SW480 (cell line): ENCODE results near the gene HRH3.

Experiments used
- DNase-seq: peaks from one replicate; pipeline ENCODE4 v3.0.0-alpha.2; 2016; ENCODE audit warnings: low spot score

Gene HRH3

DNA sequence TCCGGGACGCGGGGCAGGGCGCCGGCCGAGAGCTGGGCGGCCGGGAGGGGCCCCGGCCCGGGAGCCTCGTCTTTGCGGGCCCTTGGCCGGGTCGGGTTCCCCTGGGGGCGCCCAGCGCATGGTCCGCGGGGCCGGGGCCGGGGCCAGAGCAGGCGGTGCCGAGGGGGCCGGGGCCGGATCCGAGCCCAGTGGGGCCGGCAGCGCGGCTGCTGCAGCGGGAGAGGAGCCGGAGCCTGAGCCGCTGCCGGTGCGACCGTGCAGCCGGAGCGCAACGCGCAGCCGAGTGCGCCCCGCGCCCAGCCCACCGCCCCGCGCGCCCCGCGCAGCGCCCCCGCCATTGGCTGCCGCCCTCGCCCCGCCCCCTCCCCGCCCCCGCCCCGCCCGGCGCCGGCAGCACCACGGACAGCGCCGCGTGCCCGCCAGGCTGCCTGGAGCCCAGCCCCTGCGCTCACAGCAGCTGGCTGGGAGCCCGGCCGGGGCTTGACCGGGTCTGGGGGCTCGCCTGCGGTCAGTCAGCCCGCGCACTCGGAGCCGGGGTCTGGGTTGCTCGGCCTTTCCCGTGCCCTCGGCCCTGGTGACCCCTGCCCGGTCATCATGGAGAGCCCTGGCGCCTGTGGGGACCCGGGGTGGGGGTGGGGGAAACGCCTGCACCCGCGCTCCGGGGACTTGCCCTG, at the start of gene HRH3:
HRH3 (minus strand) TSS at position 287 of the 674 bp plus-strand sequence. CDS start 308 bp downstream, outside the sequence.
- no peak for DNase-seq

- no peak for DNase-seq
These were observed 49.8 kb upstream of the HRH3 start for GRCh38 chr20:62269871-62270270.

DNA sequence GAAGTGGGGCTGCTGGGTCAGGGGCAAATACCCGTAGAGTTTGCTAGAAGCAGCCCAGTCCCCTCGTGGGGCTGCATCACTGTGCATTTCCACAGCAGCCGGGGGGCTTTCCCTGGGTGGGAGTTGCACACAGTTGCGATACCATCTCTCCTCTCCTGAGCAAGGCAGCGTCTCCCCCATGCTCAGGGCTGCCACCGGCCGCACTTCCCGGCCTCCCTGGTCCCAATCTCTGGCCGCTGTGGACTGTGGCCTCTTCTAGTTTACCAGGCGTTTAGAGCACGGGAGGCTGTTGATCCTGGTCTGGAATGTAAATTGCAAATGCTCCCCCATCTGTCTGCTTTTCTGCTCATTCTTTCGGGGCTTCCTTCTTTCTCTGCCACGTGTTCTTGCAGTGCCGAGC, 49.3 kb upstream of the HRH3 start:
- DNase-seq: no peak

DNA sequence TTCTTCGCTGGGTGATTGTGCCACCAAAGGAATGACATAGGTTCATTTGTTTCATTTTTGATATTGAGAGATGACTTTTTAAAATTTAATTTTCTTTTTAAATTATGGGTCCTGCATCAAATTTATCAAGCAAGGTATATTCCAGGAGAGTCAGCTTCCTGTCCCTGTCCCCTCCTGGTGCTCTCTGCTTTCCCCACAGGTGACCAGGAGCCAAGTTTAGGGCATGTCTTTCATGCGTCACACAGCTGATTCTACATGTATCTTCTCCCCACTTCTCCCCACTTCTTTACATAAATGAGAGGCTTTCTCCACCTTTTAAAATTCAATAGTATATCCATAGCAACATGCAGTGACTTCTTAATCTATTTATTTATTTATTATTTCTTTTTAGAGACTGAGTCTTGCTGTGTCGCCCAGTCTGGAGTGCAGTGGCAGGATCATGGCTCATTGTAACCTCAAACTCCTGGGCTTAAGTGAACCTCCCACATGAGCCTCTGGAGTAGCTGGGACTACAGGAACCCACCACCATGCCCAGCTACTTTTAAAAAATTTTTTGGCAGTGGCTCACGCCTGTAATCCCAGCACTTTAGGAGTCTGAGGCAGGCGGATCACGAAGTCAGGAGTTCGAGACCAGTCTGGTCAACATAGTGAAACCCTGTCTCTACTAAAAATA, 48.3 kb upstream of the HRH3 start:
- DNase-seq: no peak

GRCh38 chr20:62267543-62267942, 47.5 kb upstream of the HRH3 start:
- no peak for DNase-seq

- no peak for DNase-seq
These were observed 46.8 kb upstream of the HRH3 start for GRCh38 chr20:62266851-62267250.

DNA sequence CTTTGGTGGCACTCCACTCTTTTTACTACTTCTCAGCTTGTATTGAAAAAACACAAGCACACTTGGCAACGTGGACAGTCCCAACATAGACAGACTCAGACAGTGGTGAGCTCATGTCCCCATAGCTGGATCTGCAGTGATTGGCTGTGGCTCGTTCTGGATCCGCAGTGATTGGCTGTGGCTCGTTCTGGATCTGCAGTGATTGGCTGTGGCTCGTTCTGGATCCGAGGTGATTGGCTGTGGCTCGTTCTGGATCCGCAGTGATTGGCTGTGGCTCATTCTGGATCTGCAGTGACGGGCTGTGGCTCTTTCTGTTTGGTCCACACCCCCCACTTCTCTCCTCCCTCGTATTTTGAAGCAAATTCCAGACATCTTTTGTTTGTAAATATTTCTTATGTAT, 46.3 kb upstream of the HRH3 start:
- DNase-seq: peak; percentile 14

DNA sequence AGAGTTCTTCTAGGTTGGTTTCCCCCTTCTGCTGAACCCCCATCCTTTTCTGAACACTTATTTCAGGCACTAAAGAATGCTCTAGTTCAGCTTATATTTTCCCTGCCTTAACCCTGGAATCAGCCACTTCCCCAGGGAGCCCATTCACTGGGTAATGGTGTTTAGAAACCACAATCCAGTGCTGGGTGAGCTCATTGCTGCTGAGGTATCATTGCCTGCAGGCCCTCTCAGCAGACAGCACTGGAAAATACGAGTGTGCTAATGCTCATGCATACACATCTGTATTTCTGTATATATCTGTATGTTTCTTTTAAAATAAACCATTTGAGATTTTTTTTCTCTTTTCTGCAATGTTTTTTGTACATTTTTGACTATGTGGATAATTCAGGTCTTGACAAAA, 45.3 kb upstream of the HRH3 start:
- DNase-seq: no peak

DNA sequence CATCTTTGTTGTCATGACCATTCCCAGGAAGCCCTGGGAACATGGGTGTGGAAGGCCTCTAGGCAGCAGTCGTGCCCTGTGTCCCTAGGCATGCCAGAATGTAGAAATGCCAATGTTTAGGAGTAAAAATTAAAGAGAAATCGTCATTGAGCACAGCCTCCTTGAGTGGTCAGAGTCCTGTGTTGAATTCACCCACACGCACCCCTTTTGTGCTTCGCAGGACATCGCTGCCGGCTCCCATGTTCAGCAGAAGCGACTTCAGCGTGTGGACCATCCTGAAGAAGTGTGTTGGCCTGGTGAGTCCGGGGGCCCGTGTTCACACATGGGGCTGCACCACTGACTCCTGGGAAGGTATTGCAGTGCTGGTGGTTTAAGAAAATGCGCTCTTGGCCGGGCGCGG, 43.3 kb upstream of the HRH3 start:
- no peak for DNase-seq

GRCh38 chr20:62262064-62262463, 42.0 kb upstream of the HRH3 start:
- no peak for DNase-seq

- DNase-seq: no peak
These were observed 39.2 kb upstream of the HRH3 start for GRCh38 chr20:62259294-62259565.

DNA sequence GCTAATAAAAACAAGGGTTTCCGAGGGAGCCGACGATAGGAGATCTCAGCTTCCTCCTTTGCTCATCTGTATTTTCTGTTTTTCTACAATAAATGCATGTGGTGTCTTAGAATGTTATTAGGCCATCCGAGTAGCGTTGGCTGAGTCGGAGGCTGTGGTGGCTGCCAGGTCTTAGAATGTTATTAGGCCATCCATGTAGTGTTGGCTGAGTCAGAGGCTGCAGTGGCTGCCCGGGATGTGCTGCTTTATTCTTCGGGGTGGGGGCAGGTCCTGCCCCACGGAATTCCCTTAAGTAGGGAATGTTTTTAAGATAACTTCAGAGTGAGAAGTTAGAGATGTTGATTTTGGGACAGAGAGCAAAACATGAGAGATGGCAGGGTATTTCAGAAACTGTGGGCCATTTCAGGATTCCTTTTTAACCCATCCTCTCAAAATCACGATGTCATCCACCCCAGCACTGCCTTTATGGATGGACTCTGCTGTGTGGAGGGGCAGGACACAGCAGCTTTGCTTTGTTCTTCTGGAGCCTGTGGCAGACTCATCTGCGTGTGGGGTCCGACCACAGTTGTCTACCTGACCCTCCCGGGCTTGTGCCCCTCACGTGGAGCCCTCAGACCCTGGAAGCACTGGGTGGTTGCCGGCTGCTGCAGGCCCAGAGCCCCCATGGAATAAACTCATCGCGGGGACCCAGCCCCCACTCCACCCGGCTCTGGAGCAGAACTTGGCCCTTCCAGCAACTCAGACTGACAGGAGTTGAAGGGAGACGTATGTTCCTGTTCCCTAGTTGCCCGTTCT, 38.6 kb upstream of the HRH3 start:
- DNase-seq: no peak

DNA sequence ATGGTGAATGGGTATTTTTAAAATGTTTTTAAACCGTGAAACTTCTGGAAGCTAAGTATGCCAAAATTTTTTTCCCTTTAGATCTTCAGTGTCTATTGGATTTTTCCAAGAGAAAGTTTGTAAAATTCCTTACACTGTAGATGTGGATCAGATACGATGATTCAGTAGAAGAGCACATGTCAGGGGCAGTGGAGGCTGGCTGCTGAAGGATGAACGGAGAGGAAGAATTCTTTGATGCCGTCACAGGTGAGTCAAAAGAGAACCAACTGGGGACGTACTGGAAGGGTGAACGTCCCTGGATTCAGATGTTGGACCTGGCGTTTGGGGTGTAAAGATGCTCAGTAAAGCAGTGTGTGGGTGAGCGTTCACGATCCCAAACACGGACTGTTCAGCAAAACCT, 35.9 kb upstream of the HRH3 start:
- no peak for DNase-seq

- DNase-seq: peak; percentile 21
These were observed 34.1 kb upstream of the HRH3 start for GRCh38 chr20:62254021-62254724.

GRCh38 chr20:62253398-62253797, 33.3 kb upstream of the HRH3 start:
- DNase-seq: no peak

GRCh38 chr20:62252342-62252966, 32.4 kb upstream of the HRH3 start:
- peak; percentile 21 for DNase-seq

DNA sequence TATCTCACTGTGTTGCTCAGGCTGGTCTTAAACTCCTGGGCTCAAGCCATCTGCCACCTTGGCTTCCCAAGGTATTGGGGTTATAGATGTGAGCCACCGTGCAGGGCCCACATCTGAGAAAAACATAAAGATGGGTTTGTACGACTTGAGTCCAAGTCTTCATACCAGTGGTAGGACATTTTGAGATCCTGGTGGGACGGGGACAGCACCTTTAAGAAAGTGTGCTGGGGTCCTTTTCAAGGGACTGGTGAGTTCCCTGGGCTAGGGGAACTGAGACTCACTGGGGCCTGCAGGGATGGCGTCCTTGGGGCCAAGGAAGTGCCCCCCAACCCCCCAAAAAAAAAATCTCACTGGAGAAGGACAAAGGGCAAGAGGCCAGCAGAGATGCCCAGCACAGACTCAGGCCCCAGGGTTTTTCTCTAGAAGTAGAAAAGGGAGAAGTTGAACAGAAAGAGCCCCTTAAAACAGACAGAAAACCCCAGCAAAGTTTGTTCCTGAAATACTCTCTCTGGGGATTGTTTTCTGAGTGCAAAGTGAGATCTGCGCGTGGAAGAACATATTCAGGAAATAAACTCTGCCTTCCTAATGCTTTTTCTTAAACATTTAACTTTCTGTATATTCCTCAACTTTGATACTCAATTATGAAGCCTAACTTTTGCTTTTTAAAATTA, 28.9 kb upstream of the HRH3 start:
- DNase-seq: no peak

DNA sequence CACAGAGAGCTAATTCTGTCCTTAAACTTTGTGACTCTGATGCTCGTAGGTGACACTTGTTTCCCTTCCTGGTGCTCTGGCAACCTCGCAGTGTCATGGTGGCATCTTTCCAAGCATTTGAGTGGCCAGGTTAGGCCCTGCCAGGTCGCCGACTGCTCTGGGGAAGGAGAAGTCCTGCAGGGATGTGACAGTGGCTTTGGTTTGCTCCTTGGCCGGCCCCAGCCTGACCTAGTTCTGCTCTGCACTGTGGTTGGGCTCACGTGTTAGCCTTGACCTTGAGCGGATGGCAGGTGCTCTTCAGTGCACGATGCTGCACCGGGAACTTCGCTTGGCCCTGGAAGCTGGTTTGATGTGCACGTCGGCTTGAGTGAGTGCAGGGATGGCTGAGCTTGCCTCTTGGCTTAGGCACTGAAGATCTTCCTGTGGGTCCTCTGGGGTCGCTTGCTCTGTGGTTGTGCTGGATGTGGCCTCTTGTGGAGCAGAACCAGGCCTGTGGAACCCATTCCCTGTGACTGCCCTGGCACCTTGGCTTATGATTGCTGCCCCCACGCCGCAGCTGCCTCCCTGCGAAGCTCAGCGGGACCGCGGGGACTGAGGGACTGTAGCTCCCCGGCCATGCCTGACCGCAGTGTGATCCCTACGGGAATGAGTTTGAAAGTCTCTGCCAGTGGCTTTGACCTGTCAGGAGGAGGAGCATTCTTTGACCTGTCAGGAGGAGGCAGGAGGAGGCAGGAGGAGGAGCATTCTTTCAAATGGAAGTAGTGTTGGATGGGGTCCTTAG, 27.0 kb upstream of the HRH3 start:
- DNase-seq: no peak

GRCh38 chr20:62246431-62246830, 26.4 kb upstream of the HRH3 start:
- no peak for DNase-seq

DNA sequence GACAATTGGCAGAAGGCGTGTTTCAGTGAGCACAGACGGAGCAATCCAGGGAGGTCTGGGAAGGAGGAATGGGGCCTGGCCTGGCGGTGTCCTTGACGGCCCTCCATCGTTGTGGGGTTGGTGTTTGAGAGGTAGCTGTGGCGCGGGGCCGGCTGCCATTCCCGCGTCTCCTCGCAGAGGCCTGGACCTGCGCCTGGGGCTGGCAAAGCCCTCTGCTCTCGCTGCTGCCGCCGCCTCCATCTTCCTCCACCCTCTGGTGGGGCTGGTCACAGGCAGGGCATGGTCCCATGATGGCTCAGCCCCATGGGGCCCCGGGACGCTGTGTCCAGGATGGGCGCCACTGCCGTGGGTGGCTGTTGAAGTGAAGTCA, 25.8 kb upstream of the HRH3 start:
- no peak for DNase-seq

- DNase-seq: no peak
These were observed 24.6 kb upstream of the HRH3 start for GRCh38 chr20:62244644-62245108.
